ENCODE data around the gene PTDSS2.

Gene PTDSS2

GRCh38 chr11:471468-472145, 21.5 kb downstream of the PTDSS2 start:
- no peak for DNase-seq

DNA sequence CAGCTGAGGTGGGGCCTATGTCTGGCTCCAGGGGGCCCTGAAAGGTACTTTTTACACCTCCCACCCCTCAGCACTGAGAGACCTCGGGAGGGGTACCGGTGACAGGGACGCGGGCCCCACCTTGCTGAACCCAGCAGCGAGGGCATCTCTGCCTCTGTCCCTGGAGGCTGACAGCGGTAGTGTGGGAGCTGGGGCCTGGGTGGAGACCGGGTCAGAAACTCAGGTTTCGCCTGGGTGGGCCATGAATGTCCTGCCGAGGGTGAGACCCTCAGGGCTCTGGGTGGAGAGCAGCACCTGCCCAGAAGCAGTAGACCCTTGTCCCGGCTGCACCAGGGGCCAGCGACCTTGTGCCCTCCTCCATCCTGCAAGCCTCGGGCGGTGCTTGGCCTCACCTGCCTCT, 22.2 kb downstream of the PTDSS2 start:
- no peak for DNase-seq

DNA sequence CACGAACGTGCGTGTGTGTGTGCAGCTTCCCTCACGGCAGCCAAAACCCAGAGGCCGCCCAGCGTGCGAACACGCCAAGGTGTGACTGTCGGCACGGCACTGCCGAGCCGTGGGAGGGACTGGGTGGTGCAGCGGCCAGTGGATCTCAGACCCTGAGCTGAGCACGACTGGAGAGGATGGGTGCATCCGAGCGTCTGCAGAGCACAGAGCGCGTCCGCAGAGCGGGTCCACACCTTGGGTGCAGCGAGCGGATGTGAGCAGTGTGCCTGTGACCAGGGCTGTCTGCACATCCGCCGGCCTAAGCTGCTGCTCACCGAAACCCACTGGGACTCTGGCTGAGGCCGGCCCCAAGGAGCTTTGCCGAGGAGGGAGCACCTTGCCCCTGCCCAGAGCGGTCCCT, 22.7 kb downstream of the PTDSS2 start:
- no peak for DNase-seq

GRCh38 chr11:473415-473814, 23.3 kb downstream of the PTDSS2 start:
- no peak for DNase-seq

DNA sequence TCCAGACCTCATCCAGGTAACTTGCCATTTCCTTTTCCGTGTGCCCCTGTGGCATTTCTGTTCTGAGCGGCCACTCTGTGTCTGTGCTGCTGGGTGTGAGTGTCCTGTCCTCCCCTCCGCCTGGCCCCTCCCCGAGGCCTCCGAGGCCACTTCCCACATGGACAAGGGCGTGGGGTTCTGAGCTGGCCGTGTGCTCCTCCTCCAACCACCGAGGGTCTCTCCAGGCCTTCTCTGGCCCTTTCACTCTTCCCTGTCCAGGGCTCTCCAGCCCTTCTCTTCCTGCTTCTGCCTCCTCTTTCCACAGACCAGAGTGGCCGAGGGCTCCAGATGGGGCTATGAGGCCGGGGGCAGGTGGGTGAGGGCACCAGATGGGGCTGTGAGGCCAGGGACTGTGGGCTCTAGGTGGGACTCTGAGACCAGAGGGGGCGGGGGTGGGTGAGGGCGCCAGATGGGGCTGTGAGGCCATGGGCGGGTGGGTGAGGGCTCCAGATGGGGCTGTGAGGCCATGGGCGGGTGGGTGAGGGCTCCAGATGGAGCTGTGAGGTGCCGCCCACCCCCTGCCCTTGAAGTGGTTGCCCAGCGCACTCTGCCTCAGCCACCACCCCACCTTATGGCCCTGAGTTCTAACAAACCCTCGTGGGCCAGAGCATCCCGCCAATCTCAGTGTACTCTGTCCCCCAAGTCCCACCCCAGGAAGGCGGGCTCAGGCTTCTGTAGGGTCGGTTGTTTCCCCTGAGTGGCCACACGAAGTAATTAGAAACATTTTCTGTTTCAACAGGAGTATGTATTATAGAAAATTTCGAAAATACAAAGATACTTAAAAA, 24.1 kb downstream of the PTDSS2 start:
- no peak for DNase-seq

DNA sequence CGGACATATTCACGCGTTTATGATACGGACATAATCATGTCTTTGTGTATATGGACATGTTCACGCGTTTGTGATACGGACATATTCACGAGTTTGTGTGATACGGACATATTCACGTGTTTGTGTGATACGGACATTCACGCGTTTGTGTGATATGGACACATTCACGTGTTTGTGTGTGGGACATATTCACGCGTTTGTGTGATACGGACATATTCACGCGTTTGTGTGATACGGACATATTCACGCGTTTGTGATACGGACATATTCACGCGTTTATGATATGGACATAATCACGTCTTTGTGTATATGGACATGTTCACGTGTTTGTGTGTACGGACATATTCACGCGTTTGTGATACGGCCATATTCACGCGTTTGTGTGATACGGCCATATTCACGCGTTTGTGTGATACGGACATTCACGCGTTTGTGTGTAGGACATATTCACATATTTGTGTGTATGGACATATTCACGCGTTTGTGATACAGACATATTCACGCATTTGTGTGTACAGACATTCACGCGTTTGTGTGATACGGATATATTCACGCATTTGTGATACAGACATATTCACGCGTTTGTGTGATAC, 24.9 kb downstream of the PTDSS2 start:
- DNase-seq = no peak

DNA sequence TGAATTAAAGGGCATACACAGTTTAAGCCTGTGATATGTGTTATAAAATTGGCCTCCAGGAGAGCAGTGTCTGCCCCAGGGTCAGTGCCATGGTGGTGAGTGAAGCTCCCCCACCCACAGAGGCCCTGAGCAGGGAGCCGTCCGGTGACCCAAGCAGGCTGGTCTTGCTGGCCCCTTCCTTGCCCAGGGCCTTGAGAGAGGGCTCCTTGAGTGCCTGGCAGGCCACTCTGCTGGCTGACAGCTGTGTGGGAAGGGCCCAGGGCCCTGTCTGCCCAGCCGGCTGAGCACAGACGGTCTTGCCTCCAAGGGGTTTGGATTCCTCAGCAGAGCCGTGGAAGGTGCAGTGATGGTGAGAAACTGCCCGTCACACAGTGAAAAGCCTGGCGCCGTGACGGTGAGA, 25.9 kb downstream of the PTDSS2 start:
- no peak for DNase-seq

DNA sequence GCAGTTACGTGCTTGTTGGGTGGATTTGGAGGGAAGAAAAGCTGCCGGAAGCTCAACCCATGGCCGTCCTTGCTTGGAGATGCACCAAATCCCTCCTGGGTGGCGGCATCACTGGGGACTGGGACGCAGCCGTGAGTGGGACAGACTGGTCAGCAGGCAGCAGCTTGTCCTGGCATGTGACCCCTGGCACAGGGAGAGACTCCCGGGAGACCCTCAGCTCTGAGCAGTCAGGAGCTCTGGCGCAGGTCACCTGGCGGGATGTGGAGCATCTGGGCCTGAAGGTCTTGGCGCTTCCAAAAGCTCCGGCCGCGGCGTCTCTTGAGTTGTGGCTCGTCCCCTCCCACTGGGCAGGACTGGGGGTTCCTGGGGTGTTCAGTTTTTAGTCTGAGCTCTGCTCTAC, 26.3 kb downstream of the PTDSS2 start:
- no peak for DNase-seq

DNA sequence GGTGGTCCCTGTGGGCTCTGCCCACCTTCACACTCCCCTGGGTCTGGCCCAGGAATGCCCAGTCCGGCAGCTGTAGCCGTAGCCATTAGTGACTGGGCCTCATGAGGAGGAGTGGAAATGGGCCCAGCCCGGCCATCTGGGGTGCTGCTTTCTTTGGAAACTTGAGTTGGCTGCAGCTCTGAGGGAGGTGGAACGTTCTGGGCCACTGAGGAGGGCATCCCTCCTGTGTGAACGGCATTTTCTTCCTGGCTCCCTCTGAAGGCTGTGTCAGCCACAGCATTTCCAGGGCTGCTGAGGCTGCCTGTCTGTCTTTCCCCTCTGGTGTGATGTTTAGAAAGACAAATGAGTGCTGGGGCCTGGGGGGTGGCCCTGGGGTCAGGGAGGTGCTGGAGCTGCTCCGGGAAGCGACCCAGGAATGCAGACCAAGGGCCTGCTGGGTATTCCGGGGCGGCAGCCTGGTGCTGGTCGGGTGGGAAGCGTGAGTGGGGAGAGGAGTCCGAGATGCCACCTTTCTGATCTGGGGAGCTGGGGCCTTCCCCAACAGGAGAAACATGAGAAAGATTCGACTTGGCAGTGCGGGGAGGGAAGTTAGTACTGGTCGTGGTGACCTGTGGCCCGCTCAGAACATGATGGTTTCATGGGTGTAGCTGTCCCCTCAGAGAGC, 27.1 kb downstream of the PTDSS2 start:
- DNase-seq = no peak

- DNase-seq = no peak
Observed at GRCh38 chr11:479311-479710, 29.2 kb downstream of the PTDSS2 start.

DNA sequence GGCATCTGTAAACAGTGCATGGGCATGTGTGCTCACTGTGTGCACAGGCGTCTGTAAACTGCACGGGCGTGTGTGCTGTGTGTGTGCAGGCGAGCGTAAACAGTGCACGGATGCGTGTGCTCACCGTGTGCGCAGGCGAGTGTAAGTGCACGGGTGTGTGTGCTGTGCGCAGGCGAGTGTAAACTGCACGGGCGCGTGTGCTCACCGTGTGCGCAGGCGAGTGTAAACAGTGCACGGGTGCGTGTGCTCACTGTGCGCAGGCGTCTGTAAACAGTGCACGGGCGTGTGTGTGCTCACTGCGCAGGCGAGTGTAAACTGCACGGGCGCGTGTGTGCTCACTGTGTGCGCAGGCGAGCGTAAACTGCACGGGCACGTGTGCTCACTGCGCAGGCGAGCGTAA, 34.5 kb downstream of the PTDSS2 start:
- DNase-seq = no peak

- DNase-seq = no peak
Observed at GRCh38 chr11:486189-486588, 36.1 kb downstream of the PTDSS2 start.

DNA sequence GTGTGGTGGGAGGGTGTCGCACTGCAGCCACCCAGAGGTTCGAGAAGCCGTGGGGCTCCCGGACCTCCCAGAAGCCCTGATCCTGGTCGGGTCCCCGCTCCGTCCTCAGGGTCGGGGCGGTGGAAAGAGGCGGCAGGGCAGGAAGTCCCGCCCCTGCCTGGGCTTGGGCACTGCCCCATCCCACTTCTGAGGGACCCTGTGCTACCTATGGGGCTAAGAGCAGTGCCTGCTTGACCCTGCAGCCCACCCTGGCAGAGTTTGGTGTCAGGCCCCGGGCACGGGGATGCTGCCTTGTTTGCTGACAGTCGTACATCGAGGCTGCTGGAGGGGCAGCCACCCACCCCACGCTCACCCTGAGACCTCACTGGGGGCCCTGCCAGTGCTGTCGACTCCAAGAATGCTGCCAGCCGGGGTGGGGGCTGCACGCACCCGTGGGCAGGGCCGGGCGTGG, 37.5 kb downstream of the PTDSS2 start:
- DNase-seq = no peak

GRCh38 chr11:488062-488461, 38.0 kb downstream of the PTDSS2 start:
- DNase-seq = no peak

DNA sequence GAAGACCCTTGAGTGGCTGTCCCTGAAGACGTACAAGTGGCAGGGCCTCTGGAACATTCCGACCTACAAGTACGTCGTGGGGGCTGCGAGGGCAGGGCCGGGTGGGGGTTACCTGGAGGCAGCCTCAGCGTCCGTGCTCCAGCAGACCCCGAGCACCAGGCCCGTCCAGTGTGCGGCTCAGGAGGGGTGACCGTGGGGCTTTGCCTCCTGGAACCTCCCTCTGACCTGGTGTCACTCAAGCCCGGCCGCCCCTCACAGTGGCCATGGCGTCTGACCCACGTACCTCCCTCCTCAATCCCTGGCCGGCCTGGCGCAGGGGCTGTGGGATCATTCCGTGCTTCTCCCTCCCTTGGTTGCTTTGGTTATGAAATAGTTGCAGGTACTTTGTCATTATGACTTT, 38.5 kb downstream of the PTDSS2 start:
- no peak for DNase-seq

- no peak for DNase-seq
Observed at GRCh38 chr11:488992-489391, 38.9 kb downstream of the PTDSS2 start.

DNA sequence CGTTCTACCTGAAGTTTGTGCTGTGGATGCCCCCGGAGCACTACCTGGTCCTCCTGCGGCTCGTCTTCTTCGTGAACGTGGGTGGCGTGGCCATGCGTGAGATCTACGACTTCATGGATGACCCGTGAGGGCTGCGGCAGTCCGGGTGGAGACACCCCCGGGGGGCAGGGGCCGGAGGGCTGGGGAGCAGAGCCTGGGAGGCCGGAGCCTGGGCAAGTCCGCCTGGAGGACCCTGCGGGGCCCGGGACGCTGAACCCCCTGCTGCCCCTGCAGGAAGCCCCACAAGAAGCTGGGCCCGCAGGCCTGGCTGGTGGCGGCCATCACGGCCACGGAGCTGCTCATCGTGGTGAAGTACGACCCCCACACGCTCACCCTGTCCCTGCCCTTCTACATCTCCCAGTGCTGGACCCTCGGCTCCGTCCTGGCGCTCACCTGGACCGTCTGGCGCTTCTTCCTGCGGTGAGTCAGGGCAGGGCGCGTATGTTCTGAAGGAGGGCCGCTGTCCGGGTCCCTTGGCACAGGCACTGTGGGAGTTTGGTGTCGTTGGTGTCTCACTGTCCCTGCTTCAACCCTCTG, 39.6 kb downstream of the PTDSS2 start:
- DNase-seq = no peak

DNA sequence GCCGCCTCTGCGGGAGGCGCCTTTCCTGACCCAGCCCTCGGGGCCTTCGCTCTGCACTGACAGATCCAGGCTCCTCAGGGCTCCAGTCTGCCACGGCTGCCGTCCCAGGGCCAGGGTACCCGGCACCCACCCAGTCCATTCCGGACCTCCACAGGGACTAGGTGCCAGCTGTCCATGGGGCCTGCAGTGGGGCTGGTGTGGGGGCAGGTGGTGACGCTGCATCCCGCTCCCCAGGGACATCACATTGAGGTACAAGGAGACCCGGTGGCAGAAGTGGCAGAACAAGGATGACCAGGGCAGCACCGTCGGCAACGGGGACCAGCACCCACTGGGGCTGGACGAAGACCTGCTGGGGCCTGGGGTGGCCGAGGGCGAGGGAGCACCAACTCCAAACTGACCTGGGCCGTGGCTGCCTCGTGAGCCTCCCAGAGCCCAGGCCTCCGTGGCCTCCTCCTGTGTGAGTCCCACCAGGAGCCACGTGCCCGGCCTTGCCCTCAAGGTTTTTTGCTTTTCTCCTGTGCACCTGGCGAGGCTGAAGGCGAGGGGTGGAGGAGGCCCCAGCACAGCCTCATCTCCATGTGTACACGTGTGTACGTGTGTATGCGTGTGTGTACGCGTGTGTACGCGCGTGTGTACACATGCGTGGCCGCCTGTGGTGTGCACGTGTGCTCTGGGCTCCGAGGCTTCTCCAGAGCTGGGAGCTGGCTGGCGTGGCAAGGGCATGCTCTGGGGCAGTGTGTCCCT, 40.3 kb downstream of the PTDSS2 start:
- no peak for DNase-seq

- no peak for DNase-seq
Observed at GRCh38 chr11:490930-491260, 40.8 kb downstream of the PTDSS2 start.

GRCh38 chr11:491358-491757, 41.3 kb downstream of the PTDSS2 start:
- DNase-seq = no peak

- DNase-seq = no peak
Observed at GRCh38 chr11:492427-493226, 42.5 kb downstream of the PTDSS2 start.

Data from suppressor macrophage (primary cell).